Cardiac septum (tissue), 1 donor: Measurements from ENCODE around the gene ZNF784. TPM values are rescaled to one million over a fixed set of nuclear protein-coding genes. Genes with fewer than 3 reads are reported as not detected.

ENCODE experiments used
- DNase-seq: peaks from one replicate; pipeline ENCODE4 v3.0.0-alpha.2; 2020; ENCODE audit warnings: low spot score
- intact Hi-C: fragments of 100-400 bp; cut with DNase I; formaldehyde crosslinking; loops from one replicate; pipeline ENCODE4 v1.14.0; 2022
- total RNA-seq: library from RNA; stranded (reverse); fragmentation: NEBNext Ultra II Directional; extraction: Animal tissue kit (Norgen Biotek cat#: 25700); gene quantifications from one replicate; pipeline ENCODE4 v1.2.1, GENCODE V29; 2021
- donor health status: DM: no; HTN: no; CAD: no.

The ZNF784 gene
- total RNA-seq, 1 donor from 2014 or later = 10.9 TPM

GRCh38 chr19:55645512-55645881 lies 21.1 kb upstream of the ZNF784 start:
- no peak for DNase-seq
- intact Hi-C loops = no loop called here

GRCh38 chr19:55644842-55645511 lies 20.6 kb upstream of the ZNF784 start:
- no peak for DNase-seq
- intact Hi-C loops = no loop called here

GRCh38 chr19:55644191-55644833 lies 19.9 kb upstream of the ZNF784 start:
- no peak for DNase-seq
- intact Hi-C loops = no loop called here

GRCh38 chr19:55643887-55644176 lies 19.5 kb upstream of the ZNF784 start:
- intact Hi-C loops = no loop called here
- no peak for DNase-seq

GRCh38 chr19:55643003-55643886 lies 18.9 kb upstream of the ZNF784 start, which contains the start of gene ZNF581:
ZNF581 (plus strand) TSS chr19:55643649; CDS start chr19:55644572, 923 bp downstream.
- DNase-seq = peak; percentile 85
- intact Hi-C loops = no loop called here

- DNase-seq = no peak
Measured at GRCh38 chr19:55642153-55643002, 18.0 kb upstream of the ZNF784 start.

GRCh38 chr19:55641426-55642152 lies 17.2 kb upstream of the ZNF784 start:
- DNase-seq = no peak

More at GRCh38 chr19:55642153-55643002, 18.0 kb upstream of the ZNF784 start:
- intact Hi-C loops = no loop called here

GRCh38 chr19:55640577-55641425 lies 16.4 kb upstream of the ZNF784 start, which contains the start of gene ZNF580:
ZNF580 (plus strand) TSS chr19:55641002; CDS start chr19:55642509, 1,507 bp downstream.
- no peak for DNase-seq
- intact Hi-C loops = no loop called here

More at GRCh38 chr19:55641426-55642152, 17.2 kb upstream of the ZNF784 start:
- intact Hi-C loops = no loop called here

- intact Hi-C loops = no loop called here
- no peak for DNase-seq
Measured at GRCh38 chr19:55640043-55640576, 15.7 kb upstream of the ZNF784 start.

- intact Hi-C loops = no loop called here
- DNase-seq = no peak
Measured at GRCh38 chr19:55638864-55639359, 14.5 kb upstream of the ZNF784 start.

GRCh38 chr19:55637534-55637933 lies 13.2 kb upstream of the ZNF784 start:
- intact Hi-C loops = no loop called here
- no peak for DNase-seq

- intact Hi-C loops = no loop called here
- DNase-seq = no peak
Measured at GRCh38 chr19:55636723-55637122, 12.4 kb upstream of the ZNF784 start.

- intact Hi-C loops = no loop called here
- DNase-seq = no peak
Measured at GRCh38 chr19:55635856-55636440, 11.6 kb upstream of the ZNF784 start.

- intact Hi-C loops = no loop called here
- DNase-seq = no peak
Measured at GRCh38 chr19:55635334-55635717, 11.0 kb upstream of the ZNF784 start.

- intact Hi-C loops = no loop called here
- no peak for DNase-seq
Measured at GRCh38 chr19:55633861-55634260, 9.5 kb upstream of the ZNF784 start.

- DNase-seq = no peak
- intact Hi-C loops = loop anchor here (1.0 kb wide), 1 partner anchor 115 kb away; no protein-coding TSS in a partner anchor
Measured at GRCh38 chr19:55632463-55632834, 8.1 kb upstream of the ZNF784 start.

GRCh38 chr19:55626350-55626749 lies 2.0 kb upstream of the ZNF784 start:
- intact Hi-C loops = no loop called here
- no peak for DNase-seq
